AG04449 (cell line): ENCODE measurements around the gene MRPS25.

ENCODE experiments used
- CTCF ChIA-PET: fragments of 350-600 bp; formaldehyde crosslinking; extraction: SDS; loops from one replicate; lab custom pipeline; 2021; ENCODE audit warnings: antibody characterized with exemption; lab: Yijun Ruan, JAX
- POLR2A ChIA-PET: fragments of 400-600, 350-600 bp; formaldehyde crosslinking; extraction: SDS; loops from one replicate; lab custom pipeline; 2020; ENCODE audit warnings: antibody characterized with exemption, inconsistent platforms; lab: Yijun Ruan, JAX
- DNase-seq: peaks from one replicate; pipeline ENCODE4 v3.0.0-alpha.2; 2010; ENCODE audit warnings: low read depth, low spot score
- H3K4me3 ChIP-seq: 2 replicates; pipeline ENCODE4 v1.5.1; 2011; ENCODE audit warnings: low read depth, mild to moderate bottlenecking, control low read depth, low read length
- TF ChIP-seq, protein P1 (sequence below): IDR thresholded peaks from one replicate; pipeline ENCODE4 v1.5.1; 2011; ENCODE audit warnings: mild to moderate bottlenecking, moderate library complexity, low read length, control low read depth, inconsistent platforms; ENCODE audit not compliant: insufficient read depth; ENCODE audit errors: missing control alignments

Gene MRPS25

DNA sequence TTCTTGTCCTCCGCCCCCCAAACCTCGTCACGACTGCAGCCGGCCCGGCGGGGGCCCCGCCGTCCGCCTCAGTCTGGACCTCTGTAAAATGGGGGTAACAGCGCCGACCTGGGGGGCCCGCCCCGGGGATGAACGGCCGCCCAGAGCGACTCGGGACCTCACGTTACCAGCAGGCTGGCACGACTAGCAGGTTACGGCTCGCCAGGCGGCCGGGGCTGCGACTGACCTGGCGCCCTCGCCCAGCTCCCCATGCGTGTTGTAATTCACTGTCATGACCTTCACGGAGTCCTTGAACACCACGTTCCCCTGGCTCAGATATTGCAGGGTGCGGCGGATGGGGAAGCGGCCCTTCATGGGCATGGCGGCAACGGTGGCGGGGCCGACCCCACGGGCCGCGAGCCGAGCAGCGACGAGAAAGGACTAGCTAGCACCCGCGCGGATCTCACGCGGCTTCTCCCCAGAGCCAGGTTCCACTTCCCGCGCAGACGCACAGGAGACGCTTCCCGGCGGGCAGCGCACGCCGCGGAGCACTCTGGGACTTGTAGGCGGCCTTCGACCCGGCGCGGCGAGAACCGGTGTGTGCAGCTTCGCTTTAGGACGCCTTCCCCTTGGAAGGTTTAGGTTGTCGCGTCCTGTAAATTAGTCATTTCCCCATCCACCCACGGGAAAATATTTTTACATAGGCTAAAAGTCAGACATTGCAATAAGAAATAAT is at the start of gene MRPS25:
TSS of gene MRPS25 (minus strand) at position 481 of the 715 bp plus-strand sequence. CDS start at position 360, 121 bp downstream.
- TF ChIP-seq, protein P1, sequence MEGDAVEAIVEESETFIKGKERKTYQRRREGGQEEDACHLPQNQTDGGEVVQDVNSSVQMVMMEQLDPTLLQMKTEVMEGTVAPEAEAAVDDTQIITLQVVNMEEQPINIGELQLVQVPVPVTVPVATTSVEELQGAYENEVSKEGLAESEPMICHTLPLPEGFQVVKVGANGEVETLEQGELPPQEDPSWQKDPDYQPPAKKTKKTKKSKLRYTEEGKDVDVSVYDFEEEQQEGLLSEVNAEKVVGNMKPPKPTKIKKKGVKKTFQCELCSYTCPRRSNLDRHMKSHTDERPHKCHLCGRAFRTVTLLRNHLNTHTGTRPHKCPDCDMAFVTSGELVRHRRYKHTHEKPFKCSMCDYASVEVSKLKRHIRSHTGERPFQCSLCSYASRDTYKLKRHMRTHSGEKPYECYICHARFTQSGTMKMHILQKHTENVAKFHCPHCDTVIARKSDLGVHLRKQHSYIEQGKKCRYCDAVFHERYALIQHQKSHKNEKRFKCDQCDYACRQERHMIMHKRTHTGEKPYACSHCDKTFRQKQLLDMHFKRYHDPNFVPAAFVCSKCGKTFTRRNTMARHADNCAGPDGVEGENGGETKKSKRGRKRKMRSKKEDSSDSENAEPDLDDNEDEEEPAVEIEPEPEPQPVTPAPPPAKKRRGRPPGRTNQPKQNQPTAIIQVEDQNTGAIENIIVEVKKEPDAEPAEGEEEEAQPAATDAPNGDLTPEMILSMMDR = no peak
- DNase-seq = peak; percentile 54
- ChIA-PET POLR2A (interaction anchor here (0.6 to 1.2 kb wide), 3 partner anchors 34 to 1484 kb away, joined by 3 read pairs; partner anchors contain the start of gene RBSN), CTCF (interaction anchor here (0.8 to 2.4 kb wide), 4 partner anchors 12 to 138 kb away, joined by 4 to 7 read pairs (median 5); no protein-coding TSS in a partner anchor)
- H3K4me3 ChIP-seq = peak within 1 kb of the TSS; percentile 95

DNA sequence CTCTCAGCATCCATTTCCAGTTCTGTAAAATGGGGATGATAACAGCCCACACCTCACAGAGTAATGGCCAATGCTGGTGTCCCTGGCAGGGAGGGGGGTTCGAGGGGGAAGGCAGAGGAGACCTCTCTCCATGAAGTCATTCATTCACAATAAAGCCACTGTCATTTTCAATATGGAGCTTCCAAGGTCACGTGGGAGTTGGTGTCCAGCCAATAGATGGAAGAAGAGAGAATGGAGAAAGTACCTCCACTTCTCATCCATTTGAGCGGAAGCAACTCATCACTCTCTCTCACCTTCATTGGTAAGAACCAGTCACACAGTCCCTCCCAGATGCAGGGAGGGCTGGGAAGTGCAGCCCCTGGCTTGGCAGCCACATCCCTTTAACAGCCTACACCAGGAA is 48.8 kb upstream of the MRPS25 start:
- no peak for DNase-seq
- TF ChIP-seq, protein P1 = no peak
- CTCF ChIA-PET = interaction anchor here (8.3 kb wide), 1 partner anchor 7 kb away, joined by 121 read pairs; no protein-coding TSS in a partner anchor
- no peak overlapping the region for H3K4me3 ChIP-seq
- POLR2A ChIA-PET = no interaction called here

DNA sequence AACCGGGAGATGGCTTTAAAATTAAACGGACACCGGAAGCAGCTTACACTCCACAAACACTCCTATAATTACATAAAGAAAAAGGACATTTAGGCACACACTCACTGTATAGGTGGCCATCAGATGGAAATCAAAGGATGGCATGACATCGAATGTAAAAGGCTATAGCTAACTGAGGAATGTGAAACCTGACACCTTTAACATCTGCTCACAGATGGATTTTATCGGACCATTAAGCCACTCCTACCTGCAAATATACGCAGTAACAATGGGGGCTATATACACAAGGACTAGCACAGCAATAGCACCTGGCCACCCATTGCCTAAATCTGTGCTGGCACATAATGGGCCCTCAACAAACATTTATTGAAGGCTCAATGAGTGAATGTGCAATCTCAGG is 48.4 kb upstream of the MRPS25 start:
- ChIA-PET CTCF (interaction anchor here (0.9 to 8.3 kb wide), 2 partner anchors 6 to 90 kb away, joined by 3 to 121 read pairs; no protein-coding TSS in a partner anchor), POLR2A (no interaction called here)
- no peak for DNase-seq
- TF ChIP-seq, protein P1 = no peak
- no peak overlapping the region for H3K4me3 ChIP-seq

DNA sequence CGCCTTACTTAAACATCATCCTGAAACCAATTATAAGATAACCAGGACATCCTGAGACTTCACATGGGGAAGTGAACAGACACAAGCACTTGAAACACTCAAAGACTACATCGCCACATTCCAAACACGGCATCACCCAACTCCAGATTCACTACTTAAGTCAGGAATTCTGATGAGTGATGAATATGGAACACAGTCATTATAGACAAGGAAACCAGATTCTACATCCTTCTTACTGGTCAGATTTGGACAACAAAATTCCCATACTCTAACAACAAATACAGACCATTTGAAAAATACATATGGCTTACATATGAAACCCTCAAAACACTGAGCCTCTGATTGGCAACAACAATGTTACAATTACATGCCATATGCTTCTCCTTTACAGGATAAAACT is 46.9 kb upstream of the MRPS25 start:
- ChIA-PET CTCF (interaction anchor here (1.5 kb wide), 1 partner anchor 8 kb away, joined by 5 read pairs; no protein-coding TSS in a partner anchor), POLR2A (no interaction called here)
- no peak overlapping the region for H3K4me3 ChIP-seq
- TF ChIP-seq, protein P1 = no peak
- DNase-seq = no peak

DNA sequence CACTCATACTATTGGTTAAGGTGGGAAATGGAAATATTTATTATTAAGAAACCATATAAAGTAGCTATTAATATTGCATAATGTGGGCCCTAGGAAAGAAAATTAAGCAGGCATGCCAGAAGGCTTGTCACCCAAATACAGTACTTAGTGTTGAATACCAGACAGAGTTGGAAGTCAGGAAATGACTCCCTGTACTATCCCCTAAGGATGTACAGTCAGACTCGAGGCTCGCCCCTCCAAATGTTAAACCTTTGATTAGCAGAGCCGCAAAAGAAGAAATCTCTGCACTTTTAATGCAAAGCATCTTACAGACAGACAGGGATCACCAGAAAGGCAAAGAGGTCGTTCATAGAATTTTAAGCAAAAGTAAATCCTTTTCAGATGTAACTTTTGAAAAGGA is 45.1 kb upstream of the MRPS25 start:
- POLR2A ChIA-PET = interaction anchor here (1.6 kb wide), 1 partner anchor 11 kb away, joined by 6 read pairs; the partner anchor contains the start of gene RBSN
- TF ChIP-seq, protein P1 = no peak
- no peak overlapping the region for H3K4me3 ChIP-seq
- CTCF ChIA-PET = interaction anchor here (1.2 to 6.8 kb wide), 9 partner anchors 7 to 183 kb away, joined by 3 to 121 read pairs (median 8); partner anchors contain the start of genes CAPN7 and RBSN
- DNase-seq = no peak

DNA sequence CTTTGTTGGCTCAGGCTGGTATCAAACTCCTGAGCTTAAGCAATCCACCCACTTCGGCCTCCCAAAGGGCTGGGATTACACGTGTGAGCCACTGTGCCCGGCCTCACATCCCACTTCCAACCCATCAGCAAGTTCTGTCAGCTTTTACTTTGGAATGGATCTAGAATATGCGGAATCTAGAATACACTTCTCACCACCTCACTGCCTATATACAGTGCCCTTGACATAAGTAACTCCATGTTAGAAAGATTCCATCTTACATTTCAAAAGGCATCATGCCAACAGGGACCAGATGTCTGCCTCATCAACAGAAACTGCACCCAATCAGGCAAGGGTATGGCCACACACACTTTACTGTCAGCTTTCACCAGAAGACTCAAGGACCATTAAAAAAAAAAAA is 43.8 kb upstream of the MRPS25 start:
- ChIA-PET POLR2A (interaction anchor here (1.6 kb wide), 1 partner anchor 10 kb away, joined by 6 read pairs; the partner anchor contains the start of gene RBSN), CTCF (interaction anchor here (0.6 to 6.8 kb wide), 30 partner anchors 8 to 704 kb away, joined by 3 to 121 read pairs (median 5); partner anchors contain the start of genes CAPN7, MRPS25 and RBSN)
- no peak overlapping the region for H3K4me3 ChIP-seq
- no peak for DNase-seq
- TF ChIP-seq, protein P1 = no peak
